Measurements from ENCODE around the gene AIG1. TPM values are rescaled to one million over a fixed set of nuclear protein-coding genes. Genes with fewer than 3 reads are reported as not detected.
A peak's percentile ranks its signal among the peaks of the same experiment; 100 is the strongest.

The AIG1 gene
- total and polyA plus RNA-seq, 2 of the 13 experiments (the other 11 are each of a cell fraction or from before 2014, with no cell fraction given) = 115 to 197 TPM

DNA sequence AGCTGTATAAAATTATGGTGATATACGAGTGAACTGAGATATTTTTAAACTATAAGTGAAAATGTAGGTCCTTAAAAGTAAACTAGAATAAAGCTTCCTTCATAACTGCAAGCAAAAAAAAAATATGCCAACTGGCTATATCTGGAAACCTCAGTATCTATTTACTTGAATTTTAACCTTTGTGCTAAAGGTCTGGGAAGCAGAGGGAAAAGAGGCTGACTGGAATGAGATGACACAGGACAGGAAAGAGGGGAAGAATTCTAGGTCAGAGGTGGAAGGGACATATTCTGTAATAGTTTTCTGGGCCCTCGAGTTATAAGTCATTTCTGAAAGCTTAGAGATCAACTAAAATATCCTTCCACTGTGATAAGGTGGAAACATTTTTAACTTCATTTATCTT is 46.8 kb downstream of the AIG1 start (continued):
- TF ChIP-seq FOXJ3 (CRISPR knock-in tag; IDR thresholded peaks at IDR 0.05; ENCODE audit: borderline replicate concordance) = peak; percentile 26; the same call in 1 of the 2 replicates

DNA sequence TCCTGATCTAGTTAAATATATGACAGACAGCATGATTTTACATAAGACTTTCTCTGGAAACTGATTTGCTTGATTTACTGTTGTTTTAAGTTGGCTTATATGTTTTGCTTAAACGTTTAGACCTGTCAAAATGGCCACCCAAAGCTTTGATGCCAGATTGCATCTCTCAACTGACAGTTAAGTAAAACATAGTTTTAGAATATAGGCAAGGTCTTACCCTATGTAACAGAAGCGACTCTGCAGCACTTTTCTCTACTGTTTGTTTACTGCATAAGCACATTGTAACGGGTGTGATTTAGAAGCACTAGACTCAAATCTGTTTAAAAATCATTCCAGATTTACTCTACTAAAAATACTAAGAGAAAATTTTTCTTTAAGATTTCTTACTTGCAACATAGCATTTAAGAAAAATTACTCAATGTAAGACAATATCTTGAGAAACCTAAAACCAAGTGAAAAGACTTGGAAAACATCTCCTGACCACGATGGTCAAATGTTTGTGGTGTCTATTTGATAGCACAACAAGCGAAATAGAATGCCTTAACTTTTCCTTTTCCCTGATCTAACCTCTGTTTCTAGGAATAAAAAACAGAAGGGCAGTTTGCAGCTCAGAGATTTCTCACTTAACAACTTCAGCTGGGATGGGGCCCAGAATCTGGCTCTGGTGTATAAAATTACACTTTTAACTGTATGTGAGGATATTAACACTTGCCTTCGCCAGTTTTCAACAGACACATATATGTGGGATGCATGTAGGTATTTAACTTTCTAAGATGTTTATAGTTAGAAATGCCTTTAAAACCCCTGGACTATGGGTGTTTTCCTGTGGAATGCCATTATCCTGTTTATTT is 47.4 kb downstream of the AIG1 start:
- POLR2A ChIA-PET = no interaction called here
- no peaks in the 10 kb centered on the region for H3K9me3 ChIP-seq (ENCODE audit: low read length)
- no peaks in the 10 kb centered on the region for H3K79me2 ChIP-seq (ENCODE audit: insufficient read depth, low read length)
- CTCF ChIA-PET (ENCODE audit: low intra/inter-chr PET ratio, low total read pairs) = no interaction called here
- in situ Hi-C loops (cut with HindIII; ENCODE audit: extremely low pct_ligation_motif_present, low pct_unique_long_range_greater_than_20kb) = no loop called here
- peak overlapping the region; percentile 53 for H3K27ac ChIP-seq (ENCODE audit: extremely low read length, insufficient read depth, low read length)
- H4K20me1 ChIP-seq (ENCODE audit: insufficient read depth, low read length) = no peaks in the 10 kb centered on the region
- ATAC-seq (no peak), DNase-seq (ENCODE audit: low spot score) (no peak), FAIRE-seq (no peak)
- no peak overlapping the region for H3K4me3 ChIP-seq (replicated peaks in 1 of 3; ENCODE audit: insufficient read depth in 1 of 3, low read depth in 2 of 3, low read length in 3 of 3)
- H3K27me3 ChIP-seq (ENCODE audit: control insufficient read depth in 1 of 2, insufficient read depth in 2 of 2, low read length in 2 of 2) = no peaks in the 10 kb centered on the region
- peak overlapping the region; percentile 40 for H3K4me2 ChIP-seq (ENCODE audit: low read depth, low read length)
- H3K4me1 ChIP-seq (ENCODE audit: insufficient read depth, low read length) = peaks cover 46% of the 10 kb centered on the region
- intact Hi-C loops (cut with micrococcal nuclease; ENCODE audit: unreplicated experiment) = loop anchor here (1.0 kb wide), 1 partner anchor 49 kb away; no protein-coding TSS in a partner anchor
- BruUV-seq (replicated peaks) = no TSS peak
- WGBS (ENCODE audit: low lambda C conversion rate) = 86% methylated on average over 6 of the region's 6 CpGs
- H3K9ac ChIP-seq (ENCODE audit: insufficient read depth, low read depth, low read length) = no peak overlapping the region
- no peak overlapping the region for H2AFZ ChIP-seq (ENCODE audit: low read length)
- no peaks in the 10 kb centered on the region for H3K36me3 ChIP-seq (replicated peaks in 1 of 2; ENCODE audit: control insufficient read depth in 1 of 2, insufficient read depth in 2 of 2, low read length in 2 of 2)
- TF ChIP-seq SIX1 (CRISPR knock-in tag; IDR thresholded peaks at IDR 0.05; ENCODE audit: borderline replicate concordance) (0 out of 2 replicates have a peak, but pooled peaks have one; percentile 1), ZFX (CRISPR knock-in tag; IDR thresholded peaks at IDR 0.05; ENCODE audit: low read depth) (no peak), MEIS1 (CRISPR knock-in tag; IDR thresholded peaks at IDR 0.05; ENCODE audit: borderline replicate concordance) (no peak), MYNN (CRISPR knock-in tag; IDR thresholded peaks at IDR 0.05; ENCODE audit: low read depth) (no peak), ZNF777 (CRISPR knock-in tag; IDR thresholded peaks at IDR 0.05) (no peak), ATRX (CRISPR knock-in tag; IDR thresholded peaks at IDR 0.05; ENCODE audit: borderline replicate concordance) (no peak), ZNF773 (CRISPR knock-in tag; IDR thresholded peaks at IDR 0.05; ENCODE audit: borderline replicate concordance) (no peak), ZNF724P (CRISPR knock-in tag; IDR thresholded peaks at IDR 0.05; ENCODE audit: borderline replicate concordance) (no peak)

Data from HepG2 (cell line).